Neural crest cell (in vitro differentiated cells): ENCODE data around the gene SNN. TPM values are rescaled to one million over a fixed set of nuclear protein-coding genes. Genes with fewer than 3 reads are reported as not detected.
A peak's percentile ranks its signal among the peaks of the same experiment; 100 is the strongest.

Experiments used
- DNase-seq: peaks from one replicate; pipeline ENCODE4 v3.0.0; 2021; ENCODE audit warnings: low read depth, mixed read lengths, low spot score
- H3K27ac Mint-ChIP-seq: one replicate; pipeline ENCODE4 v1.8.0; 2021; ENCODE audit warnings: mild to moderate bottlenecking, mixed read lengths; ENCODE audit not compliant: unreplicated experiment
- H3K27me3 Mint-ChIP-seq: 2 replicates; pipeline ENCODE4 v1.8.0; 2021; ENCODE audit warnings: low read depth, mild to moderate bottlenecking, mixed read lengths
- H3K36me3 Mint-ChIP-seq: 2 replicates; pipeline ENCODE4 v1.8.0; 2021; ENCODE audit warnings: low read depth, mild to moderate bottlenecking, mixed read lengths
- H3K4me1 Mint-ChIP-seq: 2 replicates; pipeline ENCODE4 v1.8.0; 2021; ENCODE audit warnings: mixed read lengths
- H3K4me3 Mint-ChIP-seq: one replicate; pipeline ENCODE4 v1.8.0; 2021; ENCODE audit warnings: mild to moderate bottlenecking, mixed read lengths
- H3K9me3 Mint-ChIP-seq: 2 replicates; pipeline ENCODE4 v1.8.0; 2021; ENCODE audit warnings: mixed read lengths
- total RNA-seq: library from RNA; stranded (reverse); gene quantifications from 2 replicates; pipeline ENCODE4 v1.2.1, GENCODE V29; 2021
- TF ChIP-seq, protein P1 (sequence below): fragments of 200-600 bp; sonication (generic); conservative IDR thresholded peaks from 2 replicates; pipeline ENCODE4 v1.5.0; 2021; ENCODE audit warnings: antibody characterized with exemption, mild to moderate bottlenecking

SNN gene
- total RNA-seq, 1 donor from 2014 or later, result 93.5 TPM

GRCh38 chr16:11717811-11718210, 49.6 kb downstream of the SNN start:
- TF ChIP-seq, protein P1, sequence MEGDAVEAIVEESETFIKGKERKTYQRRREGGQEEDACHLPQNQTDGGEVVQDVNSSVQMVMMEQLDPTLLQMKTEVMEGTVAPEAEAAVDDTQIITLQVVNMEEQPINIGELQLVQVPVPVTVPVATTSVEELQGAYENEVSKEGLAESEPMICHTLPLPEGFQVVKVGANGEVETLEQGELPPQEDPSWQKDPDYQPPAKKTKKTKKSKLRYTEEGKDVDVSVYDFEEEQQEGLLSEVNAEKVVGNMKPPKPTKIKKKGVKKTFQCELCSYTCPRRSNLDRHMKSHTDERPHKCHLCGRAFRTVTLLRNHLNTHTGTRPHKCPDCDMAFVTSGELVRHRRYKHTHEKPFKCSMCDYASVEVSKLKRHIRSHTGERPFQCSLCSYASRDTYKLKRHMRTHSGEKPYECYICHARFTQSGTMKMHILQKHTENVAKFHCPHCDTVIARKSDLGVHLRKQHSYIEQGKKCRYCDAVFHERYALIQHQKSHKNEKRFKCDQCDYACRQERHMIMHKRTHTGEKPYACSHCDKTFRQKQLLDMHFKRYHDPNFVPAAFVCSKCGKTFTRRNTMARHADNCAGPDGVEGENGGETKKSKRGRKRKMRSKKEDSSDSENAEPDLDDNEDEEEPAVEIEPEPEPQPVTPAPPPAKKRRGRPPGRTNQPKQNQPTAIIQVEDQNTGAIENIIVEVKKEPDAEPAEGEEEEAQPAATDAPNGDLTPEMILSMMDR, result no peak
- peaks cover 11% of the 10 kb centered on the region for H3K36me3 Mint-ChIP-seq
- H3K27me3 Mint-ChIP-seq, result no peaks in the 10 kb centered on the region
- H3K4me1 Mint-ChIP-seq, result peaks cover 17% of the 10 kb centered on the region
- H3K4me3 Mint-ChIP-seq, result no peak overlapping the region
- no peak for DNase-seq
- H3K27ac Mint-ChIP-seq, result no peak overlapping the region
- no peaks in the 10 kb centered on the region for H3K9me3 Mint-ChIP-seq

DNA sequence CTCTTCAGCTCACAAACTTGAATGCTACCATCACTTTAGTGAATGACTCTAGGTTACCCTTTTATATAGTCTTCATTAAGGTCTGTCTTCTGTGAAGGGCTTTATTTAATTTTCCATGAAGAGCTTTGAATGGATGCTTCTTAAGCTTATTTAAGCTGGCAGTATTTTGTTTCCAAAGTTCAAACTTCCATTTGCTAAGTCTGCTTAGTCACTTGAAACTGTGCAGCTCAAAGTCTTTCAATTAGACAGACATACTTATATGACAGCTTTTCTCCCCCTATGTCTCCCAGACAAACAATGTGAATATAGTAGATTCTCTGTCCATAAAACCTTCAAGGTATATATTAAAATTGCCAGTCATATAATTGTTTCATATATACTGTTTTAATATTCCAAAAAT, 50.9 kb downstream of the SNN start:
- TF ChIP-seq, protein P1, result no peak
- no peak overlapping the region for H3K27ac Mint-ChIP-seq
- H3K4me1 Mint-ChIP-seq, result peaks cover 17% of the 10 kb centered on the region
- H3K4me3 Mint-ChIP-seq, result no peak overlapping the region
- no peak for DNase-seq
- H3K36me3 Mint-ChIP-seq, result peaks cover 11% of the 10 kb centered on the region
- H3K27me3 Mint-ChIP-seq, result no peaks in the 10 kb centered on the region
- no peaks in the 10 kb centered on the region for H3K9me3 Mint-ChIP-seq

DNA sequence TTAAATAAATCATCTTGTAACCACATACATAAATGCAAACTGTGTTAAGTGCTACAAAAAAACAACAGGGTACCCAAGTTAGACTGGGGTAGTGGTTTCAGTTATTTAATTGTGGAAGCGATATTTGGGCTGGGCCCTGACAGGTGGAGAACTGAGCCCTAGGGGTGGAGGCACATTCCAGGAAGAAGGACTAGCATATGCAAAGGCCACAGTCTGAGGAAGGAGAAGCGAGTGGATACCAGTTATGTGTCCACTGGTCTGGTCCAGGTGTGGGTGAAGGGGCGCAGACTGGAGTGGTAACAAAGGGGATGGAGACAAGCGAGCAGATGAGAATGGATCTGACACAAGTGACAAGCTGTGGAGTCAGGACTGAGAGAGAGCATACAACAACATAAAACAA, 51.5 kb downstream of the SNN start:
- Mint-ChIP-seq H3K36me3 (peaks cover 8% of the 10 kb centered on the region), H3K27ac (peak overlapping the region; percentile 40), H3K9me3 (no peaks in the 10 kb centered on the region), H3K4me1 (peaks cover 13% of the 10 kb centered on the region), H3K27me3 (no peaks in the 10 kb centered on the region), H3K4me3 (no peak overlapping the region)
- DNase-seq, result no peak
- TF ChIP-seq, protein P1, result no peak

GRCh38 chr16:11721781-11722467, 53.7 kb downstream of the SNN start:
- H3K9me3 Mint-ChIP-seq, result no peaks in the 10 kb centered on the region
- TF ChIP-seq, protein P1, result no peak
- H3K4me1 Mint-ChIP-seq, result peaks cover 13% of the 10 kb centered on the region
- peak overlapping the region; percentile 1 for H3K27ac Mint-ChIP-seq
- DNase-seq, result no peak
- H3K36me3 Mint-ChIP-seq, result peaks cover 7% of the 10 kb centered on the region
- H3K4me3 Mint-ChIP-seq, result no peak overlapping the region
- H3K27me3 Mint-ChIP-seq, result no peaks in the 10 kb centered on the region

DNA sequence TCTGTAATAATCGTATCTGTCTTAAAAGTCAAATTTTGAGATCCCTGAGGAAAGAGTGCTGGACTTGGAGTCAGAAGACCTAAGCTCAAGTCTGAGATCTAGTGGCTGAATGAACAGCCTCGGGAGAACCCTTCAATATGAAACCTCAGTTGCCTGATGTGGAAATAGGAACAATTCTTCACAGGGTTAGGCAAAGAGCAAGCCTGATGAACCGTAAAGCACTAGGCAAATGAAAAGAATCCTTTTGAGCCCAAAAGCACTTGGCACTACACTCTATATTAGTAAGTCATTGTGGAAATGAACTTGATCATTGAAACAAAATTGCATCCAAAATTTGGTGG, 54.2 kb downstream of the SNN start:
- no peak for DNase-seq
- Mint-ChIP-seq H3K27ac (peak overlapping the region; percentile 1), H3K4me3 (no peak overlapping the region), H3K36me3 (peaks cover 7% of the 10 kb centered on the region), H3K27me3 (no peaks in the 10 kb centered on the region), H3K4me1 (peaks cover 13% of the 10 kb centered on the region), H3K9me3 (no peaks in the 10 kb centered on the region)
- TF ChIP-seq, protein P1, result no peak
